Activated T-cell treated with anti-CD3 and anti-CD28 coated beads for 24 hours (primary cell): ENCODE results near the gene R3HDM1.
"Not testable (repeated sequence)": the region's sequence is repeated elsewhere in the genome, so short reads cannot be mapped to it uniquely, and the experiment has no call there.

Source experiments
- DNase-seq: peaks from one replicate; pipeline ENCODE4 v3.0.0-alpha.2; 2020; ENCODE audit warnings: low read depth

R3HDM1 gene

GRCh38 chr2:135570884-135571283 is 39.6 kb downstream of the R3HDM1 start:
- DNase-seq = no peak

- DNase-seq = no peak
These were observed 42.3 kb downstream of the R3HDM1 start for GRCh38 chr2:135573620-135574019.

GRCh38 chr2:135581282-135581681 is 50.0 kb downstream of the R3HDM1 start:
- no peak for DNase-seq

- no peak for DNase-seq
These were observed 51.1 kb downstream of the R3HDM1 start for GRCh38 chr2:135582383-135582782.

GRCh38 chr2:135585586-135585985 is 54.3 kb downstream of the R3HDM1 start:
- no peak for DNase-seq

- DNase-seq = no peak
These were observed 54.9 kb downstream of the R3HDM1 start for GRCh38 chr2:135586148-135586547.

- no peak for DNase-seq
These were observed 56.7 kb downstream of the R3HDM1 start for GRCh38 chr2:135587958-135588357.

GRCh38 chr2:135590619-135591260 is 59.5 kb downstream of the R3HDM1 start:
- DNase-seq = no peak

GRCh38 chr2:135600915-135601314 is 69.6 kb downstream of the R3HDM1 start:
- no peak for DNase-seq

- DNase-seq = no peak
These were observed 72.3 kb downstream of the R3HDM1 start for GRCh38 chr2:135603543-135603942.

GRCh38 chr2:135607561-135607960 is 76.3 kb downstream of the R3HDM1 start:
- no peak for DNase-seq

- DNase-seq = no peak
These were observed 81.0 kb downstream of the R3HDM1 start for GRCh38 chr2:135612319-135612718.

- no peak for DNase-seq
These were observed 84.1 kb downstream of the R3HDM1 start for GRCh38 chr2:135615404-135615803.

GRCh38 chr2:135617501-135618015 is 86.3 kb downstream of the R3HDM1 start:
- DNase-seq = no peak

- DNase-seq = no peak
These were observed 88.9 kb downstream of the R3HDM1 start for GRCh38 chr2:135620198-135620597.

GRCh38 chr2:135629520-135629919 is 98.2 kb downstream of the R3HDM1 start:
- no peak for DNase-seq

- not testable (repeated sequence) for DNase-seq
These were observed 98.8 kb downstream of the R3HDM1 start for GRCh38 chr2:135630034-135630433.

GRCh38 chr2:135630488-135630887 is 99.2 kb downstream of the R3HDM1 start:
- DNase-seq = no peak

- no peak for DNase-seq
These were observed 102.3 kb downstream of the R3HDM1 start for GRCh38 chr2:135633582-135633981.

GRCh38 chr2:135635212-135635835 is 104.0 kb downstream of the R3HDM1 start:
- no peak for DNase-seq

- DNase-seq = no peak
These were observed 105.7 kb downstream of the R3HDM1 start for GRCh38 chr2:135636982-135637381.

GRCh38 chr2:135637456-135638087 is 106.3 kb downstream of the R3HDM1 start:
- no peak for DNase-seq

- DNase-seq = no peak
These were observed 107.5 kb downstream of the R3HDM1 start for GRCh38 chr2:135638825-135639224.
